ENCODE data around the gene ATG2B. TPM values are rescaled to one million over a fixed set of nuclear protein-coding genes. Genes with fewer than 3 reads are reported as not detected.

ATG2B gene
- total RNA-seq, 2 experiments from 2014 or later = 17.2 to 18.9 TPM

DNA sequence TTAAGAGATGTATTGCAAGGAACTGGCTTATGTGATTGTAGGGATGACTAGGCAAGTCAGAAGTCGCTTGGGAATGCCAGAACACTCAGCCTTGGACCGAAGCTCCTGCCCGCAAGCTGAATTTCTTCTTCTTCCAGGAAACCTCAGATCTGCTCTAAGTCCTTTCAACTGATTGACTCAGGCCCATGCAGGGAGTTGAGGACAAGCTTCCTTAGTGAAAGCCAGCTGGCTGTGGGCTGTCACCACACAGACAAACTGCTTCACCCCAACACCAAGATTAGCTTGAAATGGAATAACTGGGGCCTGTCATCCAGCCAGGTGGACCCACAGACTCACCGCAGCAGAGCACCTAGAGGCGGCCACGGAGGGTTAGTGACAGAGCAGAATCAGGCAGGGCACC, 133.8 kb downstream of the ATG2B start:
- CTCF ChIA-PET = no interaction called here
- Mint-ChIP-seq H3K27me3 (no peaks in the 10 kb centered on the region), H3K27ac (no peak overlapping the region), H3K4me1 (no peaks in the 10 kb centered on the region), H3K9me3 (no peaks in the 10 kb centered on the region), H3K4me3 (no peak overlapping the region), H3K36me3 (ENCODE audit: low read depth) (no peaks in the 10 kb centered on the region)
- POLR2A ChIA-PET = no interaction called here
- DNase-seq = no peak

Other genes starting within 250 kb of the ATG2B start
- not detected for gene BDKRB2, start 158.5 kb downstream of the ATG2B start, total RNA-seq
- gene BDKRB1, start 107.1 kb downstream of the ATG2B start, total RNA-seq = not detected
- gene GSKIP, start 185 bp upstream of the ATG2B start, total RNA-seq = 10 to 100 TPM; 17.3 to 23.9 TPM
- under 1 TPM; 0.56 to 0.74 TPM for gene AK7, start 28.8 kb upstream of the ATG2B start, total RNA-seq
- 100 to 1,000 TPM; 161 to 197 TPM for gene PAPOLA, start 139.0 kb upstream of the ATG2B start, total RNA-seq